ENCODE data around the gene NFATC1.

Gene NFATC1

GRCh38 chr18:79491081-79491551, 95.4 kb downstream of the NFATC1 start:
- WGBS (ENCODE audit: insufficient coverage): 97% methylated on average over 16 of the region's 19 CpGs
- Histone ChIP-seq H3K4me3 (ENCODE audit: control insufficient read depth in 1 of 7, extremely low read depth in 1 of 7, insufficient read depth in 4 of 7, low read depth in 2 of 7, low read length in 6 of 7) (no peak overlapping the region), H3K27ac (ENCODE audit: insufficient read depth in 1 of 2, low read depth in 1 of 2, low read length in 2 of 2, poor library complexity in 1 of 2, severe bottlenecking in 2 of 2) (no peak overlapping the region), H3K9me3 (ENCODE audit: control extremely low read depth in 1 of 5, control insufficient read depth in 4 of 5, insufficient read depth in 2 of 5, low read depth in 1 of 5, low read length in 4 of 5) (peaks cover 0 to 16% (median 8%) of the 10 kb centered on the region in 5 experiments), H3K4me1 (ENCODE audit: control extremely low read depth in 1 of 4, control insufficient read depth in 4 of 4, insufficient read depth in 4 of 4, low read length in 3 of 4) (peaks cover 0 to 6% (median 0%) of the 10 kb centered on the region in 4 experiments), H3K27me3 (replicated peaks in 2 of 5; ENCODE audit: control insufficient read depth in 4 of 5, insufficient read depth in 5 of 5, low read length in 4 of 5) (no peaks in the 10 kb centered on the region), H3K36me3 (ENCODE audit: control insufficient read depth in 4 of 4, insufficient read depth in 4 of 4, low read length in 3 of 4) (peaks cover 2 to 74% (median 36%) of the 10 kb centered on the region in 4 experiments)
- POLR2A ChIA-PET: no interaction called here
- CTCF ChIA-PET: no interaction called here
- DNase-seq: no peak

GRCh38 chr18:79493211-79493800, 97.6 kb downstream of the NFATC1 start:
- no peak for DNase-seq
- ChIA-PET POLR2A (no interaction called here), CTCF (no interaction called here)
- Histone ChIP-seq H3K4me1 (ENCODE audit: control extremely low read depth in 1 of 4, control insufficient read depth in 4 of 4, insufficient read depth in 4 of 4, low read length in 3 of 4) (peaks cover 0 to 6% (median 2%) of the 10 kb centered on the region in 4 experiments), H3K9me3 (ENCODE audit: control extremely low read depth in 1 of 5, control insufficient read depth in 4 of 5, insufficient read depth in 2 of 5, low read depth in 1 of 5, low read length in 4 of 5) (peaks cover 0 to 28% (median 17%) of the 10 kb centered on the region in 5 experiments), H3K36me3 (ENCODE audit: control insufficient read depth in 4 of 4, insufficient read depth in 4 of 4, low read length in 3 of 4) (peaks cover 4 to 67% (median 39%) of the 10 kb centered on the region in 4 experiments), H3K27ac (ENCODE audit: insufficient read depth in 1 of 2, low read depth in 1 of 2, low read length in 2 of 2, poor library complexity in 1 of 2, severe bottlenecking in 2 of 2) (no peak overlapping the region), H3K27me3 (replicated peaks in 2 of 5; ENCODE audit: control insufficient read depth in 4 of 5, insufficient read depth in 5 of 5, low read length in 4 of 5) (no peaks in the 10 kb centered on the region), H3K4me3 (ENCODE audit: control insufficient read depth in 1 of 7, extremely low read depth in 1 of 7, insufficient read depth in 4 of 7, low read depth in 2 of 7, low read length in 6 of 7) (no peak overlapping the region)
- 98% methylated on average over 65 of the region's 65 CpGs for WGBS (ENCODE audit: insufficient coverage)

GRCh38 chr18:79493801-79494211, 98.1 kb downstream of the NFATC1 start:
- WGBS (ENCODE audit: insufficient coverage): 98% methylated on average over 40 of the region's 41 CpGs
- Histone ChIP-seq H3K4me1 (ENCODE audit: control extremely low read depth in 1 of 4, control insufficient read depth in 4 of 4, insufficient read depth in 4 of 4, low read length in 3 of 4) (peaks cover 0 to 6% (median 2%) of the 10 kb centered on the region in 4 experiments), H3K9me3 (ENCODE audit: control extremely low read depth in 1 of 5, control insufficient read depth in 4 of 5, insufficient read depth in 2 of 5, low read depth in 1 of 5, low read length in 4 of 5) (peaks cover 0 to 32% (median 21%) of the 10 kb centered on the region in 5 experiments), H3K27me3 (replicated peaks in 2 of 5; ENCODE audit: control insufficient read depth in 4 of 5, insufficient read depth in 5 of 5, low read length in 4 of 5) (no peaks in the 10 kb centered on the region), H3K4me3 (ENCODE audit: control insufficient read depth in 1 of 7, extremely low read depth in 1 of 7, insufficient read depth in 4 of 7, low read depth in 2 of 7, low read length in 6 of 7) (no peak overlapping the region), H3K27ac (ENCODE audit: insufficient read depth in 1 of 2, low read depth in 1 of 2, low read length in 2 of 2, poor library complexity in 1 of 2, severe bottlenecking in 2 of 2) (no peak overlapping the region), H3K36me3 (ENCODE audit: control insufficient read depth in 4 of 4, insufficient read depth in 4 of 4, low read length in 3 of 4) (peaks cover 4 to 62% (median 36%) of the 10 kb centered on the region in 4 experiments)
- POLR2A ChIA-PET: no interaction called here
- DNase-seq: no peak
- CTCF ChIA-PET: no interaction called here

- 96% methylated on average over 15 of the region's 16 CpGs for WGBS (ENCODE audit: insufficient coverage)
- ChIA-PET CTCF (no interaction called here), POLR2A (no interaction called here)
- Histone ChIP-seq H3K27ac (ENCODE audit: insufficient read depth in 1 of 2, low read depth in 1 of 2, low read length in 2 of 2, poor library complexity in 1 of 2, severe bottlenecking in 2 of 2) (no peak overlapping the region), H3K9me3 (ENCODE audit: control extremely low read depth in 1 of 5, control insufficient read depth in 4 of 5, insufficient read depth in 2 of 5, low read depth in 1 of 5, low read length in 4 of 5) (peaks cover 0 to 44% (median 26%) of the 10 kb centered on the region in 5 experiments), H3K36me3 (ENCODE audit: control insufficient read depth in 4 of 4, insufficient read depth in 4 of 4, low read length in 3 of 4) (peaks cover 4 to 55% (median 32%) of the 10 kb centered on the region in 4 experiments), H3K27me3 (replicated peaks in 2 of 5; ENCODE audit: control insufficient read depth in 4 of 5, insufficient read depth in 5 of 5, low read length in 4 of 5) (no peaks in the 10 kb centered on the region), H3K4me1 (ENCODE audit: control extremely low read depth in 1 of 4, control insufficient read depth in 4 of 4, insufficient read depth in 4 of 4, low read length in 3 of 4) (peaks cover 0 to 4% (median 2%) of the 10 kb centered on the region in 4 experiments), H3K4me3 (ENCODE audit: control insufficient read depth in 1 of 7, extremely low read depth in 1 of 7, insufficient read depth in 4 of 7, low read depth in 2 of 7, low read length in 6 of 7) (no peak overlapping the region)
- DNase-seq: no peak
Measured at GRCh38 chr18:79494936-79495335, 99.2 kb downstream of the NFATC1 start.

- POLR2A ChIA-PET: no interaction called here
- Histone ChIP-seq H3K9me3 (ENCODE audit: control extremely low read depth in 1 of 5, control insufficient read depth in 4 of 5, insufficient read depth in 2 of 5, low read depth in 1 of 5, low read length in 4 of 5) (peaks cover under 1 to 45% (median 31%) of the 10 kb centered on the region in 5 experiments), H3K36me3 (ENCODE audit: control insufficient read depth in 4 of 4, insufficient read depth in 4 of 4, low read length in 3 of 4) (peaks cover 4 to 50% (median 32%) of the 10 kb centered on the region in 4 experiments), H3K27ac (ENCODE audit: insufficient read depth in 1 of 2, low read depth in 1 of 2, low read length in 2 of 2, poor library complexity in 1 of 2, severe bottlenecking in 2 of 2) (no peak overlapping the region), H3K27me3 (replicated peaks in 2 of 5; ENCODE audit: control insufficient read depth in 4 of 5, insufficient read depth in 5 of 5, low read length in 4 of 5) (no peaks in the 10 kb centered on the region), H3K4me1 (ENCODE audit: control extremely low read depth in 1 of 4, control insufficient read depth in 4 of 4, insufficient read depth in 4 of 4, low read length in 3 of 4) (peaks cover 0 to 4% (median 0%) of the 10 kb centered on the region in 4 experiments), H3K4me3 (ENCODE audit: control insufficient read depth in 1 of 7, extremely low read depth in 1 of 7, insufficient read depth in 4 of 7, low read depth in 2 of 7, low read length in 6 of 7) (no peak overlapping the region)
- 98% methylated on average over 34 of the region's 37 CpGs for WGBS (ENCODE audit: insufficient coverage)
- DNase-seq: no peak
- CTCF ChIA-PET: interaction anchor here (1.3 kb wide), 2 partner anchors 16 to 28 kb away, joined by 3 read pairs; no protein-coding TSS in a partner anchor
Measured at GRCh38 chr18:79495591-79496071, 99.9 kb downstream of the NFATC1 start.

- 97% methylated on average over 31 of the region's 32 CpGs for WGBS (ENCODE audit: insufficient coverage)
- Histone ChIP-seq H3K27ac (ENCODE audit: insufficient read depth in 1 of 2, low read depth in 1 of 2, low read length in 2 of 2, poor library complexity in 1 of 2, severe bottlenecking in 2 of 2) (no peak overlapping the region), H3K4me3 (ENCODE audit: control insufficient read depth in 1 of 7, extremely low read depth in 1 of 7, insufficient read depth in 4 of 7, low read depth in 2 of 7, low read length in 6 of 7) (no peak overlapping the region), H3K36me3 (ENCODE audit: control insufficient read depth in 4 of 4, insufficient read depth in 4 of 4, low read length in 3 of 4) (peaks cover 4 to 49% (median 29%) of the 10 kb centered on the region in 4 experiments), H3K27me3 (replicated peaks in 2 of 5; ENCODE audit: control insufficient read depth in 4 of 5, insufficient read depth in 5 of 5, low read length in 4 of 5) (no peaks in the 10 kb centered on the region), H3K9me3 (ENCODE audit: control extremely low read depth in 1 of 5, control insufficient read depth in 4 of 5, insufficient read depth in 2 of 5, low read depth in 1 of 5, low read length in 4 of 5) (peaks cover 1 to 45% (median 31%) of the 10 kb centered on the region in 5 experiments), H3K4me1 (ENCODE audit: control extremely low read depth in 1 of 4, control insufficient read depth in 4 of 4, insufficient read depth in 4 of 4, low read length in 3 of 4) (peaks cover 0 to 4% (median 0%) of the 10 kb centered on the region in 4 experiments)
- POLR2A ChIA-PET: no interaction called here
- CTCF ChIA-PET: interaction anchor here (1.3 kb wide), 2 partner anchors 17 to 27 kb away, joined by 3 read pairs; no protein-coding TSS in a partner anchor
- no peak for DNase-seq
Measured at GRCh38 chr18:79496237-79496977, 100.7 kb downstream of the NFATC1 start.
